Measurements from ENCODE around the gene SORCS3. TPM values are rescaled to one million over a fixed set of nuclear protein-coding genes. Genes with fewer than 3 reads are reported as not detected.

The SORCS3 gene
- total RNA-seq (2016; rRNA removed; fragmentation: Illumina TruSeq; extraction: Trizol) (not detected in 2 replicates), polyA plus RNA-seq (2011; rRNA removed) (0.01 and 0.07 TPM in 2 replicates), polyA minus RNA-seq (2011; rRNA and poly(A)+ RNA removed; ENCODE audit: low replicate concordance) (0.10 TPM in 1 of 2 replicates, not detected in the other), Bru-seq, nascent RNA (percentile 7 among the genes with signal in this experiment), BruChase-seq, experiment 1, labeled RNA remaining after a 6-hour chase (percentile 4 among the genes with signal in this experiment), BruChase-seq, experiment 2, labeled RNA remaining after a 2-hour chase (percentile 7 among the genes with signal in this experiment)
- total RNA-seq (2016; cell fraction: cytosol; rRNA removed; fragmentation: Illumina TruSeq; extraction: Trizol; ENCODE audit: low read depth): not detected in 2 replicates
- not detected in 2 replicates for total RNA-seq (2016; cell fraction: insoluble cytoplasmic fraction; rRNA removed; fragmentation: Illumina TruSeq; extraction: Trizol)
- total RNA-seq (2016; cell fraction: membrane; rRNA removed; fragmentation: Illumina TruSeq; extraction: Trizol): not detected in 2 replicates
- total RNA-seq (2016; cell fraction: nucleus; rRNA removed; fragmentation: Illumina TruSeq; extraction: Trizol): not detected in 2 replicates
- 0.01 TPM in 2 replicates for polyA plus RNA-seq (2011; cell fraction: cytosol; rRNA removed)
- 0.05 TPM in 2 replicates for polyA plus RNA-seq (2011; cell fraction: nucleus; rRNA removed)
- polyA plus RNA-seq (2012): 0.15 and 0.29 TPM in 2 replicates
- not detected in 2 replicates for polyA plus RNA-seq (2016; cell fraction: cytosol; fragmentation: Illumina TruSeq; extraction: Trizol; ENCODE audit: low read depth)
- polyA plus RNA-seq (2016; cell fraction: insoluble cytoplasmic fraction; fragmentation: Illumina TruSeq; extraction: Trizol; ENCODE audit: low read depth): not detected in 2 replicates
- not detected in 2 replicates for polyA plus RNA-seq (2016; cell fraction: membrane; fragmentation: Illumina TruSeq; extraction: Trizol; ENCODE audit: low read depth)
- not detected in 2 replicates for polyA plus RNA-seq (2016; cell fraction: nucleus; fragmentation: Illumina TruSeq; extraction: Trizol; ENCODE audit: insufficient read depth, low read depth)
- polyA minus RNA-seq (2011; cell fraction: cytosol; rRNA and poly(A)+ RNA removed): not detected in 2 replicates
- polyA minus RNA-seq (2011; cell fraction: nucleus; rRNA and poly(A)+ RNA removed): 1.7 TPM in 1 of 2 replicates, not detected in the other
- long read RNA-seq, experiment 1: 0 reads
- long read RNA-seq, experiment 2, partial matches to known transcripts: 1 of 1 reads
- long read RNA-seq, experiment 2, other reads (novel, unspliced or antisense): 0 of 1 reads

GRCh38 chr10:104641187-104641936, at the start of gene SORCS3:
TSS of gene SORCS3 (plus strand) at chr10:104641290.
- DNase-seq (ENCODE audit: low spot score) (no peak), FAIRE-seq (no peak), ATAC-seq (no peak)
- ChIA-PET POLR2A (no interaction called here), CTCF (ENCODE audit: low intra/inter-chr PET ratio, low total read pairs) (no interaction called here)
- intact Hi-C loops (cut with micrococcal nuclease; ENCODE audit: unreplicated experiment) (no loop called here), in situ Hi-C loops (cut with HindIII; ENCODE audit: extremely low pct_ligation_motif_present, low pct_unique_long_range_greater_than_20kb) (loop anchor here (10.0 kb wide), 1 partner anchor 283 kb away; no protein-coding TSS in a partner anchor)
- H3K27me3 ChIP-seq (ENCODE audit: control insufficient read depth in 1 of 2, insufficient read depth in 2 of 2, low read length in 2 of 2): peaks cover 4 to 48% of the 10 kb centered on the region in 2 experiments; a peak in 3 of 5 replicates
- H3K4me3 ChIP-seq (replicated peaks in 1 of 3; ENCODE audit: insufficient read depth in 1 of 3, low read depth in 2 of 3, low read length in 3 of 3): no peak within 1 kb of the TSS
- H3K9ac ChIP-seq (ENCODE audit: insufficient read depth, low read depth, low read length): no peak within 1 kb of the TSS
- no peaks in the 10 kb centered on the region for H3K4me1 ChIP-seq (ENCODE audit: insufficient read depth, low read length)
- no peak within 1 kb of the TSS for H3K4me2 ChIP-seq (ENCODE audit: low read depth, low read length)
- H3K27ac ChIP-seq (ENCODE audit: extremely low read length, insufficient read depth, low read length): no peak within 1 kb of the TSS
- H3K9me3 ChIP-seq (ENCODE audit: low read length): no peaks in the 10 kb centered on the region
- WGBS (ENCODE audit: low lambda C conversion rate): 80% methylated on average over 20 of the region's 96 CpGs
- no peaks in the 10 kb centered on the region for H3K79me2 ChIP-seq (ENCODE audit: insufficient read depth, low read length)
- H4K20me1 ChIP-seq (ENCODE audit: insufficient read depth, low read length): no peaks in the 10 kb centered on the region
- H3K36me3 ChIP-seq (replicated peaks in 1 of 2; ENCODE audit: control insufficient read depth in 1 of 2, insufficient read depth in 2 of 2, low read length in 2 of 2): no peaks in the 10 kb centered on the region
- no peak within 1 kb of the TSS for H2AFZ ChIP-seq (ENCODE audit: low read length)
- BruUV-seq (replicated peaks): no TSS peak
- TF ChIP-seq PAWR (CRISPR knock-in tag; IDR thresholded peaks at IDR 0.05; ENCODE audit: borderline replicate concordance) (no peak), ETV5 (CRISPR knock-in tag; IDR thresholded peaks at IDR 0.05; ENCODE audit: borderline replicate concordance) (no peak), BRCA1 (CRISPR knock-in tag; IDR thresholded peaks at IDR 0.05) (no peak), HMG20A (CRISPR knock-in tag; IDR thresholded peaks at IDR 0.05; ENCODE audit: borderline replicate concordance) (no peak), ZNF235 (CRISPR knock-in tag; IDR thresholded peaks at IDR 0.05; ENCODE audit: borderline replicate concordance) (no peak), MTA3 (CRISPR knock-in tag; IDR thresholded peaks at IDR 0.05) (no peak), ZNF441 (CRISPR knock-in tag; IDR thresholded peaks at IDR 0.05; ENCODE audit: borderline replicate concordance) (no peak)

Data from HepG2 (cell line).